Panc1 (cell line): Measurements from ENCODE around the gene ITGB2.

Source experiments
- CTCF ChIP-seq: fragments of 450-650 bp; IDR thresholded peaks from 2 replicates; pipeline ENCODE4 v1.5.1; 2017; ENCODE audit warnings: mild to moderate bottlenecking
- REST ChIP-seq, 2 experiments: IDR thresholded peaks; 2 replicates each; pipeline ENCODE4 v1.6.1; 2011 to 2012; ENCODE audit warnings: low read depth in 2 of 2, control low read depth in 1 of 2, low read length in 1 of 2, mild to moderate bottlenecking in 1 of 2, moderate library complexity in 1 of 2; ENCODE audit not compliant: insufficient read depth in 1 of 2
- SIN3A ChIP-seq: IDR thresholded peaks from 2 replicates; pipeline ENCODE4 v1.6.1; 2012; ENCODE audit warnings: low read depth, mild to moderate bottlenecking, low read length, moderate library complexity, borderline replicate concordance; ENCODE audit not compliant: insufficient read depth

GRCh38 chr21:44954281-44954771 is 33.6 kb upstream of the ITGB2 start:
- TF ChIP-seq REST (IDR thresholded peaks at IDR 0.05; ENCODE audit: insufficient read depth in 1 of 2, low read depth in 2 of 2, low read length in 1 of 2) = no peak
- no peak for TF ChIP-seq CTCF
- no peak for TF ChIP-seq SIN3A
